T-helper 1 cell treated with Interleukin-12 subunit alpha and Interleukin-12 subunit beta and Interleukin-4 antibody, amounts not matched to agents 30 μg/mL and 1 μg/mL, for 36 hours (primary cell): ENCODE data around the gene LONRF3.

Experiments
- H3K27ac Mint-ChIP-seq: one replicate; pipeline ENCODE4 v1.8.0; 2021; ENCODE audit warnings: mild to moderate bottlenecking, mixed read lengths
- H3K27me3 Mint-ChIP-seq: one replicate; pipeline ENCODE4 v1.8.0; 2021; ENCODE audit warnings: low read depth, mixed read lengths
- H3K36me3 Mint-ChIP-seq: one replicate; pipeline ENCODE4 v1.8.0; 2021; ENCODE audit warnings: low read depth, mixed read lengths
- H3K4me1 Mint-ChIP-seq: one replicate; pipeline ENCODE4 v1.8.0; 2021; ENCODE audit warnings: low read depth, mixed read lengths
- H3K4me3 Mint-ChIP-seq: one replicate; pipeline ENCODE4 v1.8.0; 2021; ENCODE audit warnings: mild to moderate bottlenecking, moderate library complexity, mixed read lengths
- H3K9me3 Mint-ChIP-seq: one replicate; pipeline ENCODE4 v1.8.0; 2021; ENCODE audit warnings: mixed read lengths

LONRF3 gene

GRCh38 chrX:119036107-119037029, 62.0 kb downstream of the LONRF3 start:
- no peaks in the 10 kb centered on the region for H3K27me3 Mint-ChIP-seq
- no peak overlapping the region for H3K27ac Mint-ChIP-seq
- H3K4me3 Mint-ChIP-seq = no peak overlapping the region
- H3K36me3 Mint-ChIP-seq = no peaks in the 10 kb centered on the region
- H3K9me3 Mint-ChIP-seq = no peaks in the 10 kb centered on the region
- no peaks in the 10 kb centered on the region for H3K4me1 Mint-ChIP-seq

GRCh38 chrX:119040432-119040831, 66.0 kb downstream of the LONRF3 start:
- Mint-ChIP-seq H3K9me3 (no peaks in the 10 kb centered on the region), H3K36me3 (no peaks in the 10 kb centered on the region), H3K4me1 (no peaks in the 10 kb centered on the region), H3K4me3 (no peak overlapping the region), H3K27me3 (no peaks in the 10 kb centered on the region), H3K27ac (no peak overlapping the region)

DNA sequence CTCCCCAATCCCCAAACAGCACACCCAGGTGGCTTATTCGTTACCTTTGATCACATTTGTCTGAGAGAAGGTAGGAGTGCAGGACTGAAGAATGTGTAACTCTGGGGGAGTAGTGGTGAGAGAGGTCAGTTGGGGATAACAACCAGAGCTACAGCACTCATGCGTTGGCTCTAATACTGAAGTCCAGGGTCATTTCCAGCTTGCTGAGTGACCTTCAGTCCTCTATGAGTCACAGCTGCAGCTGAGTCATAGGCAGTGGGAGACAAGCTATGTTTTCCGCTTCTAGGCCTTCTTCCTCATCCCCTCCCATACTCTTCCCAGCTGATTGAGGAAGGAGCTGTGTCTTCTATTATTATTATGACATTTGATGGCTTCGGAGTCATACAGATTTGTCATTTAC, 66.8 kb downstream of the LONRF3 start:
- Mint-ChIP-seq H3K27ac (no peak overlapping the region), H3K9me3 (no peaks in the 10 kb centered on the region), H3K4me3 (no peak overlapping the region), H3K4me1 (no peaks in the 10 kb centered on the region), H3K27me3 (no peaks in the 10 kb centered on the region), H3K36me3 (no peaks in the 10 kb centered on the region)

DNA sequence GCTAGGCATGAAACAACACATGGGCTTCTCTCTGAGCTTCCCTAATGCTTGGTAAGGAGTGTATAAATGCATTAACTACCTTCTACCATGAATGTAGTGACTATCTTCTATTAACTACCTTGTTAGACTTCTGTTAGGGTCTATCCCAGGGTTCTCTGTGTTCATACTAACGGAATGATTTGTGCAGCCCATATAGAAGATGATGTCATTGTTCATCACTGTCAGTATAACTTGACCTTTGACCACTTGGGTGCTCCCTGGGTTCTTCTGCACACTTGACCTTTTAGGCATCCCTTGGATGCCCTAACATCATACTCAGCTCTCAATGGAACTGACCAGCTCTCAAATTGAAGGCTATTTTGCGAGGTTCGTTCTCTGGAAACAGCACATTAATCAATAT, 67.6 kb downstream of the LONRF3 start:
- H3K27me3 Mint-ChIP-seq = peaks cover 5% of the 10 kb centered on the region
- H3K27ac Mint-ChIP-seq = no peak overlapping the region
- H3K4me3 Mint-ChIP-seq = no peak overlapping the region
- H3K9me3 Mint-ChIP-seq = no peaks in the 10 kb centered on the region
- no peaks in the 10 kb centered on the region for H3K36me3 Mint-ChIP-seq
- no peaks in the 10 kb centered on the region for H3K4me1 Mint-ChIP-seq

- H3K27me3 Mint-ChIP-seq = peaks cover 6% of the 10 kb centered on the region
- no peaks in the 10 kb centered on the region for H3K4me1 Mint-ChIP-seq
- H3K36me3 Mint-ChIP-seq = no peaks in the 10 kb centered on the region
- no peaks in the 10 kb centered on the region for H3K9me3 Mint-ChIP-seq
- H3K27ac Mint-ChIP-seq = no peak overlapping the region
- no peak overlapping the region for H3K4me3 Mint-ChIP-seq
These were observed 68.6 kb downstream of the LONRF3 start for GRCh38 chrX:119042996-119043395.

GRCh38 chrX:119045884-119046283, 71.5 kb downstream of the LONRF3 start:
- Mint-ChIP-seq H3K27me3 (peaks cover 8% of the 10 kb centered on the region), H3K9me3 (no peaks in the 10 kb centered on the region), H3K4me3 (no peak overlapping the region), H3K36me3 (no peaks in the 10 kb centered on the region), H3K4me1 (no peaks in the 10 kb centered on the region), H3K27ac (no peak overlapping the region)

DNA sequence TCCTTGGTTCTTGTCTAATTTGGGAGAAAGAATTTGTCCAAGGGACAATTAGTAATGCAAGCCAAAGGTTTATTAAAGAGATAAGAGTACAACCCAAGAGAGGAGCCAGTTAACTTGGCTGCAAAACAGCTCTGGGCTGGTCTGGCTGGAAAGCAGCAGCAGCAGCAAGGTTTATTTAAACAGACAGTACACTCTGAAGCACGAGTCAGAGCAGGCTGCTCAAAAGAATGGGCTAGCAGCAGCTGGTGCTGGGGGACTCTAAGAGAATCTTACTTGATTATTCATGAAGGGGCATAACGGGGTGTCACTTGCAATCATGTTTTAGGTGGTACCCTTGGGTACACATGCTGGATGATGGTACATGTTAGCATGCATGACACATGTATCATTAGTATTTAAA, 81.3 kb downstream of the LONRF3 start:
- Mint-ChIP-seq H3K4me3 (no peak overlapping the region), H3K36me3 (no peaks in the 10 kb centered on the region), H3K9me3 (no peaks in the 10 kb centered on the region), H3K27me3 (peaks cover 3% of the 10 kb centered on the region), H3K4me1 (no peaks in the 10 kb centered on the region), H3K27ac (no peak overlapping the region)

DNA sequence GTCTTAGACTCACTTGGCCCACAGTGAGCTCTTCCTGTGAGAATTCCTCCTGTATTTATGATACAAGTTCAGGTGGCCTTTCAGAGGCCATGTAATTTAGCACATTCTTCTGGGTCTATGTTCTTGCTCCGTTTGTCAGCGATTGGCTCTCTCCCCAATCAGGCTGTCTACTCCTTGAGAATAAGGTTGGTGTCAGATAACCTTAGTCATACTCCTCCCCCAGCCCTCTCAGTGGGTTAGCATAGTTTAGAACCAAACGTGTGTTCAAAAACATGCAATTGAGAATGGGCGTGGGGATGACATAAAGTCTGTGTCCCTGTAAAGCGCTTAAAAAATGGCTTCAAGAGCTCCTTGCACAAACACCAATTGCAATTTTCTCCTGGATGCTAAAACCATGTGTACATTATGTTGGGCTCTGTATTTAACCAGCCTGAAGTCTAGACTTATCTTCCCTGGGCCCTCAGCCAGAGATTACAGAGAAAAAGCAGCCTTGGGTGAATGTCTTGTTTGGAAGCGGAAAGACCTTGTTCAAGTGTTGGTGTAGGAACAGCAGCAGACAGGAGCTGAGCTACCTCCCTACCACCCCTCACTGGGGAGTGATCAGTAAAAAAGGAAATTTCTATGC, 88.4 kb downstream of the LONRF3 start:
- H3K27ac Mint-ChIP-seq = no peak overlapping the region
- H3K4me3 Mint-ChIP-seq = no peak overlapping the region
- H3K4me1 Mint-ChIP-seq = no peaks in the 10 kb centered on the region
- H3K36me3 Mint-ChIP-seq = no peaks in the 10 kb centered on the region
- H3K9me3 Mint-ChIP-seq = no peaks in the 10 kb centered on the region
- H3K27me3 Mint-ChIP-seq = peaks cover 8% of the 10 kb centered on the region

GRCh38 chrX:119063428-119063827, 89.0 kb downstream of the LONRF3 start:
- H3K9me3 Mint-ChIP-seq = no peaks in the 10 kb centered on the region
- H3K27me3 Mint-ChIP-seq = peaks cover 8% of the 10 kb centered on the region
- H3K27ac Mint-ChIP-seq = no peak overlapping the region
- no peaks in the 10 kb centered on the region for H3K36me3 Mint-ChIP-seq
- no peaks in the 10 kb centered on the region for H3K4me1 Mint-ChIP-seq
- no peak overlapping the region for H3K4me3 Mint-ChIP-seq

GRCh38 chrX:119067023-119067739, 92.8 kb downstream of the LONRF3 start:
- Mint-ChIP-seq H3K36me3 (no peaks in the 10 kb centered on the region), H3K4me3 (no peak overlapping the region), H3K27ac (no peak overlapping the region), H3K9me3 (no peaks in the 10 kb centered on the region), H3K4me1 (no peaks in the 10 kb centered on the region), H3K27me3 (no peaks in the 10 kb centered on the region)
